ENCODE results near the gene CHTF8.
A peak's percentile ranks its signal among the peaks of the same experiment; 100 is the strongest.

CHTF8 gene

DNA sequence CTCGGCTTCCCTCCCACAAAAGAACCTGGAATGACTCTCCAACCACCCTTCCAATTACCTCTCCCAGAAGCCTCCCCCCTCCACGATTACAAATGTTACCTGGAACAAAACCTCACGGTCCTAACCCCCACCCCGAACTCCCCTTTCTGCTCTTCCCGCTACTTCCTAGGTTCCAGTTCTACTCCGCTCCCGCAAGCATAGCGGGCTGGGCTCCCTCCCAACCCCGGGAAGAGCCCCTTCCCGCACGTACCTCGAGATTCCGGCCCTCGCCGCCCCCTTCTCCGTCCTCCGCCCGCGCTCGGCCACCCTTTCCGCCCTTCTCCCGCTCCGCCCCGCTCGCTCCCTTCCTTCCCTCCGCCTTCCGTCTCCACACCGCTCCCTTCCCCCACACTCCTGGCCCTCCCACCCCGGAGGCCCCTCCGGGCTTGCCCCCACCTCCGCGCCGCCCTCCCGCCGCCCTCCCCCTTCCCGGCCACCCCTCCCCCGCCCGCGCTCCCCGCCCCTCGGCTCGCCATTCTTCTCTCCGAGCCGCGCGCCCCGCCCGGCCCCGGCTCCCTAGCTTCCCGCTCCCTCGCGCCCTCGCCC lies 457 bp downstream of the CHTF8 start (continued):
- TF ChIP-seq, protein P1, sequence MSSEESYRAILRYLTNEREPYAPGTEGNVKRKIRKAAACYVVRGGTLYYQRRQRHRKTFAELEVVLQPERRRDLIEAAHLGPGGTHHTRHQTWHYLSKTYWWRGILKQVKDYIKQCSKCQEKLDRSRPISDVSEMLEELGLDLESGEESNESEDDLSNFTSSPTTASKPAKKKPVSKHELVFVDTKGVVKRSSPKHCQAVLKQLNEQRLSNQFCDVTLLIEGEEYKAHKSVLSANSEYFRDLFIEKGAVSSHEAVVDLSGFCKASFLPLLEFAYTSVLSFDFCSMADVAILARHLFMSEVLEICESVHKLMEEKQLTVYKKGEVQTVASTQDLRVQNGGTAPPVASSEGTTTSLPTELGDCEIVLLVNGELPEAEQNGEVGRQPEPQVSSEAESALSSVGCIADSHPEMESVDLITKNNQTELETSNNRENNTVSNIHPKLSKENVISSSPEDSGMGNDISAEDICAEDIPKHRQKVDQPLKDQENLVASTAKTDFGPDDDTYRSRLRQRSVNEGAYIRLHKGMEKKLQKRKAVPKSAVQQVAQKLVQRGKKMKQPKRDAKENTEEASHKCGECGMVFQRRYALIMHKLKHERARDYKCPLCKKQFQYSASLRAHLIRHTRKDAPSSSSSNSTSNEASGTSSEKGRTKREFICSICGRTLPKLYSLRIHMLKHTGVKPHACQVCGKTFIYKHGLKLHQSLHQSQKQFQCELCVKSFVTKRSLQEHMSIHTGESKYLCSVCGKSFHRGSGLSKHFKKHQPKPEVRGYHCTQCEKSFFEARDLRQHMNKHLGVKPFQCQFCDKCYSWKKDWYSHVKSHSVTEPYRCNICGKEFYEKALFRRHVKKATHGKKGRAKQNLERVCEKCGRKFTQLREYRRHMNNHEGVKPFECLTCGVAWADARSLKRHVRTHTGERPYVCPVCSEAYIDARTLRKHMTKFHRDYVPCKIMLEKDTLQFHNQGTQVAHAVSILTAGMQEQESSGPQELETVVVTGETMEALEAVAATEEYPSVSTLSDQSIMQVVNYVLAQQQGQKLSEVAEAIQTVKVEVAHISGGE (tag by site-specific recombination; conservative IDR thresholded peaks at IDR 0.05; ENCODE audit: low read depth) = peak; percentile 64
- peak; percentile 44 for TF ChIP-seq ZNF335 (tag by site-specific recombination; conservative IDR thresholded peaks at IDR 0.05)
- TF ChIP-seq ZNF274 (IDR thresholded peaks at IDR 0.05; ENCODE audit: low read length) = no peak
- TF ChIP-seq ZNF274 (tag by site-specific recombination; IDR thresholded peaks at IDR 0.05; ENCODE audit: borderline replicate concordance) = no peak
- TF ChIP-seq ZNF660 (tag by site-specific recombination; IDR thresholded peaks at IDR 0.05) = 0 out of 2 replicates have a peak, but pooled peaks have one; percentile 7
- TF ChIP-seq ZNF830 (tag by site-specific recombination; IDR thresholded peaks at IDR 0.05; ENCODE audit: low read depth) = no peak
- TF ChIP-seq KLF8 (tag by site-specific recombination; IDR thresholded peaks at IDR 0.05) = peak; percentile 60; the same call in 1 of the 2 replicates
- TF ChIP-seq ZSCAN16 (tag by site-specific recombination; IDR thresholded peaks at IDR 0.05) = 0 out of 2 replicates have a peak, but pooled peaks have one; percentile 25
- TF ChIP-seq ZNF529 (tag by site-specific recombination; IDR thresholded peaks at IDR 0.05; ENCODE audit: insufficient replicate concordance) = no peak
- TF ChIP-seq, protein P2, sequence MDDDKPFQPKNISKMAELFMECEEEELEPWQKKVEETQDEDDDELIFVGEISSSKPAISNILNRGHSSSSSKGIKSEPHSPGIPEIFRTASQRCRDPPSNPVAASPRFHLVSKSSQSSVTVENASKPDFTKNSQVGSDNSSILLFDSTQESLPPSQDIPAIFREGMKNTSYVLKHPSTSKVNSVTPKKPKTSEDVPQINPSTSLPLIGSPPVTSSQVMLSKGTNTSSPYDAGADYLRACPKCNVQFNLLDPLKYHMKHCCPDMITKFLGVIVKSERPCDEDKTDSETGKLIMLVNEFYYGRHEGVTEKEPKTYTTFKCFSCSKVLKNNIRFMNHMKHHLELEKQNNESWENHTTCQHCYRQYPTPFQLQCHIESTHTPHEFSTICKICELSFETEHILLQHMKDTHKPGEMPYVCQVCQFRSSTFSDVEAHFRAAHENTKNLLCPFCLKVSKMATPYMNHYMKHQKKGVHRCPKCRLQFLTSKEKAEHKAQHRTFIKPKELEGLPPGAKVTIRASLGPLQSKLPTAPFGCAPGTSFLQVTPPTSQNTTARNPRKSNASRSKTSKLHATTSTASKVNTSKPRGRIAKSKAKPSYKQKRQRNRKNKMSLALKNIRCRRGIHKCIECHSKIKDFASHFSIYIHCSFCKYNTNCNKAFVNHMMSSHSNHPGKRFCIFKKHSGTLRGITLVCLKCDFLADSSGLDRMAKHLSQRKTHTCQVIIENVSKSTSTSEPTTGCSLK (tag by site-specific recombination; IDR thresholded peaks at IDR 0.05) = no peak
- no peak for TF ChIP-seq ZFP69B (tag by site-specific recombination; IDR thresholded peaks at IDR 0.05)
- TF ChIP-seq ZNF792 (tag by site-specific recombination; IDR thresholded peaks at IDR 0.05) = peak; percentile 75; the same call in 1 of the 2 replicates
- 0 out of 2 replicates have a peak, but pooled peaks have one; percentile 23 for TF ChIP-seq ZNF223 (tag by site-specific recombination; IDR thresholded peaks at IDR 0.05)
- TF ChIP-seq GFI1B (tag by site-specific recombination; IDR thresholded peaks at IDR 0.05) = no peak
- TF ChIP-seq ZNF311 (tag by site-specific recombination; IDR thresholded peaks at IDR 0.05; ENCODE audit: borderline replicate concordance) = no peak
- 0 out of 2 replicates have a peak, but pooled peaks have one; percentile 45 for TF ChIP-seq ZNF610 (tag by site-specific recombination; IDR thresholded peaks at IDR 0.05; ENCODE audit: borderline replicate concordance)
- peak; percentile 76; the same call in 1 of the 2 replicates for TF ChIP-seq ZNF391 (tag by site-specific recombination; IDR thresholded peaks at IDR 0.05; ENCODE audit: borderline replicate concordance, low read depth)
- TF ChIP-seq, protein P3, sequence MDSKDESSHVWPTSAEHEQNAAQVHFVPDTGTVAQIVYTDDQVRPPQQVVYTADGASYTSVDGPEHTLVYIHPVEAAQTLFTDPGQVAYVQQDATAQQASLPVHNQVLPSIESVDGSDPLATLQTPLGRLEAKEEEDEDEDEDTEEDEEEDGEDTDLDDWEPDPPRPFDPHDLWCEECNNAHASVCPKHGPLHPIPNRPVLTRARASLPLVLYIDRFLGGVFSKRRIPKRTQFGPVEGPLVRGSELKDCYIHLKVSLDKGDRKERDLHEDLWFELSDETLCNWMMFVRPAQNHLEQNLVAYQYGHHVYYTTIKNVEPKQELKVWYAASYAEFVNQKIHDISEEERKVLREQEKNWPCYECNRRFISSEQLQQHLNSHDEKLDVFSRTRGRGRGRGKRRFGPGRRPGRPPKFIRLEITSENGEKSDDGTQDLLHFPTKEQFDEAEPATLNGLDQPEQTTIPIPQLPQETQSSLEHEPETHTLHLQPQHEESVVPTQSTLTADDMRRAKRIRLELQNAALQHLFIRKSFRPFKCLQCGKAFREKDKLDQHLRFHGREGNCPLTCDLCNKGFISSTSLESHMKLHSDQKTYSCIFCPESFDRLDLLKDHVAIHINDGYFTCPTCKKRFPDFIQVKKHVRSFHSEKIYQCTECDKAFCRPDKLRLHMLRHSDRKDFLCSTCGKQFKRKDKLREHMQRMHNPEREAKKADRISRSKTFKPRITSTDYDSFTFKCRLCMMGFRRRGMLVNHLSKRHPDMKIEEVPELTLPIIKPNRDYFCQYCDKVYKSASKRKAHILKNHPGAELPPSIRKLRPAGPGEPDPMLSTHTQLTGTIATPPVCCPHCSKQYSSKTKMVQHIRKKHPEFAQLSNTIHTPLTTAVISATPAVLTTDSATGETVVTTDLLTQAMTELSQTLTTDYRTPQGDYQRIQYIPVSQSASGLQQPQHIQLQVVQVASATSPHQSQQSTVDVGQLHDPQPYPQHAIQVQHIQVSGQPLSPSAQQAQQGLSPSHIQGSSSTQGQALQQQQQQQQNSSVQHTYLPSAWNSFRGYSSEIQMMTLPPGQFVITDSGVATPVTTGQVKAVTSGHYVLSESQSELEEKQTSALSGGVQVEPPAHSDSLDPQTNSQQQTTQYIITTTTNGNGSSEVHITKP (tag by site-specific recombination; IDR thresholded peaks at IDR 0.05) = peak; percentile 26; the same call in 1 of the 2 replicates
- TF ChIP-seq, protein P4, sequence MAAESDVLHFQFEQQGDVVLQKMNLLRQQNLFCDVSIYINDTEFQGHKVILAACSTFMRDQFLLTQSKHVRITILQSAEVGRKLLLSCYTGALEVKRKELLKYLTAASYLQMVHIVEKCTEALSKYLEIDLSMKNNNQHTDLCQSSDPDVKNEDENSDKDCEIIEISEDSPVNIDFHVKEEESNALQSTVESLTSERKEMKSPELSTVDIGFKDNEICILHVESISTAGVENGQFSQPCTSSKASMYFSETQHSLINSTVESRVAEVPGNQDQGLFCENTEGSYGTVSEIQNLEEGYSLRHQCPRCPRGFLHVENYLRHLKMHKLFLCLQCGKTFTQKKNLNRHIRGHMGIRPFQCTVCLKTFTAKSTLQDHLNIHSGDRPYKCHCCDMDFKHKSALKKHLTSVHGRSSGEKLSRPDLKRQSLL (tag by site-specific recombination; IDR thresholded peaks at IDR 0.05) = no peak
- TF ChIP-seq ZNF549 (tag by site-specific recombination; IDR thresholded peaks at IDR 0.05) = no peak
- no peak for TF ChIP-seq ZSCAN23 (tag by site-specific recombination; IDR thresholded peaks at IDR 0.05)
- no peak for TF ChIP-seq MEIS1 (CRISPR knock-in tag; IDR thresholded peaks at IDR 0.05; ENCODE audit: borderline replicate concordance)
- no peak for TF ChIP-seq HOXC10 (CRISPR knock-in tag; IDR thresholded peaks at IDR 0.05)
- TF ChIP-seq ZNF202 (tag by site-specific recombination; IDR thresholded peaks at IDR 0.05; ENCODE audit: borderline replicate concordance) = no peak
- 0 out of 2 replicates have a peak, but pooled peaks have one; percentile 27 for TF ChIP-seq GLI4 (tag by site-specific recombination; IDR thresholded peaks at IDR 0.05)
- no peak for TF ChIP-seq SCRT1 (tag by site-specific recombination; IDR thresholded peaks at IDR 0.05; ENCODE audit: borderline replicate concordance)
- TF ChIP-seq ZNF157 (tag by site-specific recombination; IDR thresholded peaks at IDR 0.05) = no peak
- no peak for TF ChIP-seq ZFP41 (tag by site-specific recombination; IDR thresholded peaks at IDR 0.05; ENCODE audit: borderline replicate concordance)
- TF ChIP-seq ZNF843 (tag by site-specific recombination; IDR thresholded peaks at IDR 0.05) = peak; percentile 84

Data from HEK293 (cell line).